ENCODE measurements around the gene DCTPP1.
"Not testable (repeated sequence)": the region's sequence is repeated elsewhere in the genome, so short reads cannot be mapped to it uniquely, and the experiment has no call there.

The DCTPP1 gene

DNA sequence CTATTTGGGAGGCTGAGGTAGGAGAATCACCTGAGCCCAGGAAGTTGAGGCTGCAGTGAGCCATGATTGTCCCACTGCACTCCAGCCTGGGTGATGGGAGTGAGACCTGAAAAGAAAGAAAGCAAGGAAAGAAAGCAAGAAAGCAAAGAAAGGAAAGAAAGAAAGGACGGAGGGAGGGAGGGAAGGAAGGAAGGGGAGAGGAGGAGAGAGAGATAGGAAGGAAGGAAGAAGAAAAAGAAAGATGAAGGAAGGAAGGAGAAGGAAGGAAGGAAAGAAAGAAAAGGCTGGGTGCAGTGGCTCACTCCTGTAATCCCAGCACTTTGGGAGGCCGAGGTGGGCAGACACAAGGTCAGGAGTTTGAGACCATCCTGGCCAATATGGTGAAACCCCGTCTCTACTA is 47.9 kb upstream of the DCTPP1 start:
- H3K4me3 ChIP-seq (ENCODE audit: low read depth, low read length); H3K36me3 ChIP-seq (ENCODE audit: control insufficient read depth in 2 of 2, insufficient read depth in 1 of 2, low read length in 2 of 2); H3K9me3 ChIP-seq (ENCODE audit: control insufficient read depth, insufficient read depth, low read depth, low read length); H3K27ac ChIP-seq (ENCODE audit: extremely low read depth, low read depth, low read length); POLR2A ChIA-PET; H3K4me1 ChIP-seq (ENCODE audit: control insufficient read depth, insufficient read depth, low read length): not testable (repeated sequence)
- TF ChIP-seq PRDM1 (tag by site-specific recombination; IDR thresholded peaks at IDR 0.05) (peak; percentile 73; the same call in 1 of the 2 replicates), ZNF621 (tag by site-specific recombination; IDR thresholded peaks at IDR 0.05) (0 out of 2 replicates have a peak, but pooled peaks have one; percentile 25), ZNF658 (tag by site-specific recombination; IDR thresholded peaks at IDR 0.05) (0 out of 2 replicates have a peak, but pooled peaks have one; percentile 20), ZNF366 (tag by site-specific recombination; conservative IDR thresholded peaks at IDR 0.05) (peak; percentile 89)
- TF ChIP-seq, protein P1, sequence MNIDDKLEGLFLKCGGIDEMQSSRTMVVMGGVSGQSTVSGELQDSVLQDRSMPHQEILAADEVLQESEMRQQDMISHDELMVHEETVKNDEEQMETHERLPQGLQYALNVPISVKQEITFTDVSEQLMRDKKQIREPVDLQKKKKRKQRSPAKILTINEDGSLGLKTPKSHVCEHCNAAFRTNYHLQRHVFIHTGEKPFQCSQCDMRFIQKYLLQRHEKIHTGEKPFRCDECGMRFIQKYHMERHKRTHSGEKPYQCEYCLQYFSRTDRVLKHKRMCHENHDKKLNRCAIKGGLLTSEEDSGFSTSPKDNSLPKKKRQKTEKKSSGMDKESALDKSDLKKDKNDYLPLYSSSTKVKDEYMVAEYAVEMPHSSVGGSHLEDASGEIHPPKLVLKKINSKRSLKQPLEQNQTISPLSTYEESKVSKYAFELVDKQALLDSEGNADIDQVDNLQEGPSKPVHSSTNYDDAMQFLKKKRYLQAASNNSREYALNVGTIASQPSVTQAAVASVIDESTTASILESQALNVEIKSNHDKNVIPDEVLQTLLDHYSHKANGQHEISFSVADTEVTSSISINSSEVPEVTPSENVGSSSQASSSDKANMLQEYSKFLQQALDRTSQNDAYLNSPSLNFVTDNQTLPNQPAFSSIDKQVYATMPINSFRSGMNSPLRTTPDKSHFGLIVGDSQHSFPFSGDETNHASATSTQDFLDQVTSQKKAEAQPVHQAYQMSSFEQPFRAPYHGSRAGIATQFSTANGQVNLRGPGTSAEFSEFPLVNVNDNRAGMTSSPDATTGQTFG (tag by site-specific recombination; IDR thresholded peaks at IDR 0.05; ENCODE audit: borderline replicate concordance) = peak; percentile 50; the same call in 1 of the 2 replicates
- CTCF ChIA-PET = interaction anchor here (0.7 to 1.0 kb wide), 2 partner anchors 58 to 510 kb away, joined by 3 to 4 read pairs; no protein-coding TSS in a partner anchor

DNA sequence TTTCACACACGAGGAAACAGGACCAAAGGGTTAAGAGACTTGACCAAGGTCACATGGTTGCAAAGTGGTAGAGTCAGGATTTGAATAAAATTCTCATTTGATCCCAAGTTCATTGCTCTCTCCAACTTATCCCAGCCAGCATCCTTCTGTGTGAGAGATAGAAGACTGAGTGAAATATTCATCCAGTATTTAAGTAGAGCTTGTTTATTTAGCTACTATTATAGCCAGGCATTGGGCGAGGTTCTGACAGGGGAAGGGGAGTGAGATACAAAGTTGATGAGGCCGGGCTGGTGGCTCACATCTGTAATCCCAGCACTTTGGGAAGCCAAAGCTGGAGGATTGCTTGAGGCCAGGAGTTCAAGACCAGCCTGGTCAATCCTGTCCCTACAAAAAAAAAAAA is 47.2 kb upstream of the DCTPP1 start:
- Histone ChIP-seq H3K4me1 (ENCODE audit: control insufficient read depth, insufficient read depth, low read length) (no peaks in the 10 kb centered on the region), H3K9me3 (ENCODE audit: control insufficient read depth, insufficient read depth, low read depth, low read length) (no peaks in the 10 kb centered on the region), H3K36me3 (ENCODE audit: control insufficient read depth in 2 of 2, insufficient read depth in 1 of 2, low read length in 2 of 2) (no peaks in the 10 kb centered on the region), H3K4me3 (ENCODE audit: low read depth, low read length) (no peak overlapping the region), H3K27ac (ENCODE audit: extremely low read depth, low read depth, low read length) (no peak overlapping the region)
- TF ChIP-seq ZNF366 (tag by site-specific recombination; conservative IDR thresholded peaks at IDR 0.05) (no peak), ZSCAN23 (tag by site-specific recombination; IDR thresholded peaks at IDR 0.05) (no peak), ZNF157 (tag by site-specific recombination; IDR thresholded peaks at IDR 0.05) (no peak), ZEB2 (tag by site-specific recombination; IDR thresholded peaks at IDR 0.05) (no peak), ZNF239 (tag by site-specific recombination; IDR thresholded peaks at IDR 0.05) (no peak), ZNF664 (tag by site-specific recombination; IDR thresholded peaks at IDR 0.05) (peak; percentile 91)
- ChIA-PET CTCF (interaction anchor here (1.0 kb wide), 1 partner anchor 59 kb away, joined by 3 read pairs; no protein-coding TSS in a partner anchor), POLR2A (no interaction called here)

- TF ChIP-seq ZNF214 (tag by site-specific recombination; IDR thresholded peaks at IDR 0.05; ENCODE audit: borderline replicate concordance) (no peak), ZNF768 (tag by site-specific recombination; IDR thresholded peaks at IDR 0.05) (no peak), MEIS1 (CRISPR knock-in tag; IDR thresholded peaks at IDR 0.05; ENCODE audit: borderline replicate concordance) (no peak), MYNN (tag by site-specific recombination; IDR thresholded peaks at IDR 0.05; ENCODE audit: borderline replicate concordance) (no peak), ZBTB11 (tag by site-specific recombination; conservative IDR thresholded peaks at IDR 0.05; ENCODE audit: low read depth) (no peak), ZNF416 (tag by site-specific recombination; IDR thresholded peaks at IDR 0.05) (no peak), ZFP3 (tag by site-specific recombination; IDR thresholded peaks at IDR 0.05; ENCODE audit: low read depth) (no peak), ZBTB1 (tag by site-specific recombination; IDR thresholded peaks at IDR 0.05) (no peak), ZNF623 (tag by site-specific recombination; IDR thresholded peaks at IDR 0.05) (no peak)
- TF ChIP-seq, protein P2, sequence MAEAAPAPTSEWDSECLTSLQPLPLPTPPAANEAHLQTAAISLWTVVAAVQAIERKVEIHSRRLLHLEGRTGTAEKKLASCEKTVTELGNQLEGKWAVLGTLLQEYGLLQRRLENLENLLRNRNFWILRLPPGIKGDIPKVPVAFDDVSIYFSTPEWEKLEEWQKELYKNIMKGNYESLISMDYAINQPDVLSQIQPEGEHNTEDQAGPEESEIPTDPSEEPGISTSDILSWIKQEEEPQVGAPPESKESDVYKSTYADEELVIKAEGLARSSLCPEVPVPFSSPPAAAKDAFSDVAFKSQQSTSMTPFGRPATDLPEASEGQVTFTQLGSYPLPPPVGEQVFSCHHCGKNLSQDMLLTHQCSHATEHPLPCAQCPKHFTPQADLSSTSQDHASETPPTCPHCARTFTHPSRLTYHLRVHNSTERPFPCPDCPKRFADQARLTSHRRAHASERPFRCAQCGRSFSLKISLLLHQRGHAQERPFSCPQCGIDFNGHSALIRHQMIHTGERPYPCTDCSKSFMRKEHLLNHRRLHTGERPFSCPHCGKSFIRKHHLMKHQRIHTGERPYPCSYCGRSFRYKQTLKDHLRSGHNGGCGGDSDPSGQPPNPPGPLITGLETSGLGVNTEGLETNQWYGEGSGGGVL (tag by site-specific recombination; IDR thresholded peaks at IDR 0.05) = no peak
- H3K9me3 ChIP-seq (ENCODE audit: control insufficient read depth, insufficient read depth, low read depth, low read length) = no peaks in the 10 kb centered on the region
- POLR2A ChIA-PET = interaction anchor here (0.7 kb wide), 1 partner anchor 60 kb away, joined by 3 read pairs; the partner anchor contains the start of gene ZNF747
- H3K4me1 ChIP-seq (ENCODE audit: control insufficient read depth, insufficient read depth, low read length) = no peaks in the 10 kb centered on the region
- CTCF ChIA-PET = interaction anchor here (0.9 kb wide), 1 partner anchor 123 kb away, joined by 3 read pairs; no protein-coding TSS in a partner anchor
- no peaks in the 10 kb centered on the region for H3K36me3 ChIP-seq (ENCODE audit: control insufficient read depth in 2 of 2, insufficient read depth in 1 of 2, low read length in 2 of 2)
- no peak overlapping the region for H3K4me3 ChIP-seq (ENCODE audit: low read depth, low read length)
- no peak overlapping the region for H3K27ac ChIP-seq (ENCODE audit: extremely low read depth, low read depth, low read length)
Observed at GRCh38 chr16:30474684-30475083, 44.9 kb upstream of the DCTPP1 start.
